SU-DHL-6 (cell line): Measurements from ENCODE around the gene MRPS24.
"Not testable (repeated sequence)": the region's sequence is repeated elsewhere in the genome, so short reads cannot be mapped to it uniquely, and the experiment has no call there.

Experiments used
- H2AFZ ChIP-seq: fragments of 200-600 bp; sonication (generic); 2 replicates; pipeline ENCODE4 v1.6.1; 2014; ENCODE audit warnings: low read depth, mild to moderate bottlenecking, moderate library complexity, mixed read lengths, antibody characterized with exemption, low read length; ENCODE audit not compliant: severe bottlenecking
- H3F3A ChIP-seq: fragments of 200-600 bp; shearing (Covaris generic); 2 replicates; pipeline ENCODE4 v1.6.0; 2016; ENCODE audit warnings: antibody characterized with exemption, mild to moderate bottlenecking; ENCODE audit not compliant: insufficient read depth
- H3K27ac ChIP-seq: fragments of 200-600 bp; sonication (generic); 2 replicates; pipeline ENCODE4 v1.5.1; 2016; ENCODE audit warnings: low read depth, mild to moderate bottlenecking, low read length, moderate library complexity, mixed read lengths
- H3K27me3 ChIP-seq: fragments of 200-600 bp; sonication (generic), shearing (Covaris generic); 2 replicates; pipeline ENCODE4 v1.6.0; 2014; ENCODE audit warnings: mild to moderate bottlenecking, low read length
- H3K36me3 ChIP-seq: fragments of 200-600 bp; sonication (generic); 2 replicates; pipeline ENCODE4 v1.6.1; 2014; ENCODE audit warnings: mild to moderate bottlenecking, low read length, mixed read lengths
- H3K4me2 ChIP-seq: fragments of 300-600, 200-600 bp; shearing (Covaris generic), sonication (generic); 2 replicates; pipeline ENCODE4 v1.6.0; 2014; ENCODE audit warnings: low read length, low read depth, mild to moderate bottlenecking; ENCODE audit not compliant: poor library complexity, severe bottlenecking
- H3K4me3 ChIP-seq: fragments of 200-600 bp; sonication (generic); 2 replicates; pipeline ENCODE4 v1.5.1; 2014; ENCODE audit warnings: antibody characterized with exemption, low read length, mild to moderate bottlenecking, mixed read lengths; ENCODE audit not compliant: insufficient read depth, poor library complexity, severe bottlenecking
- H3K79me2 ChIP-seq: fragments of 200-600 bp; sonication (generic); 2 replicates; pipeline ENCODE4 v1.6.1; 2014; ENCODE audit warnings: mild to moderate bottlenecking, low read length, moderate library complexity; ENCODE audit not compliant: insufficient read depth
- H3K9ac ChIP-seq: fragments of 200-600 bp; sonication (generic); 2 replicates; pipeline ENCODE4 v1.7.0; 2014; ENCODE audit warnings: mild to moderate bottlenecking, low read length
- H3K9me2 ChIP-seq: fragments of 200-600 bp; sonication (generic); replicated peaks from 2 replicates; pipeline ENCODE4 v1.6.1; 2014; ENCODE audit warnings: low read length; ENCODE audit not compliant: insufficient read depth
- H3K9me3 ChIP-seq: fragments of 200-600 bp; sonication (generic); 2 replicates; pipeline ENCODE4 v1.6.1; 2014; ENCODE audit warnings: low read length, mixed read lengths; ENCODE audit not compliant: insufficient read depth
- H4K20me1 ChIP-seq: fragments of 200-600 bp; sonication (generic); 2 replicates; pipeline ENCODE4 v1.6.1; 2014; ENCODE audit warnings: low read depth, mild to moderate bottlenecking, antibody characterized with exemption, low read length, moderate library complexity, mixed read lengths
- CTCF ChIP-seq: fragments of 200-600 bp; sonication (generic); IDR thresholded peaks from one replicate; pipeline ENCODE4 v1.5.1; 2017; ENCODE audit warnings: antibody characterized with exemption, mild to moderate bottlenecking, low read length, moderate library complexity; ENCODE audit not compliant: insufficient read depth, poor library complexity, severe bottlenecking
- EZH2phosphoT487 ChIP-seq: fragments of 200-600 bp; sonication (generic), shearing (Covaris generic); conservative IDR thresholded peaks from 2 replicates; pipeline ENCODE4 v1.6.1; 2018; ENCODE audit warnings: mild to moderate bottlenecking, antibody characterized with exemption, low read length, moderate library complexity, mixed read lengths

Gene MRPS24

GRCh38 chr7:43825391-43825808 lies 43.9 kb downstream of the MRPS24 start:
- Histone ChIP-seq H3K27me3 (no peaks in the 10 kb centered on the region), H3K4me3 (no peak overlapping the region), H3K27ac (no peak overlapping the region), H3K9me3 (no peaks in the 10 kb centered on the region), H3K4me2 (no peak overlapping the region), H3K9me2 (no peaks in the 10 kb centered on the region), H3K79me2 (no peaks in the 10 kb centered on the region), H3K9ac (no peak overlapping the region), H3F3A (no peaks in the 10 kb centered on the region), H2AFZ (no peak overlapping the region), H3K36me3 (no peaks in the 10 kb centered on the region), H4K20me1 (no peaks in the 10 kb centered on the region)
- TF ChIP-seq EZH2phosphoT487 = no peak

GRCh38 chr7:43824963-43825362 lies 44.4 kb downstream of the MRPS24 start:
- Histone ChIP-seq H4K20me1 (no peaks in the 10 kb centered on the region), H3K36me3 (no peaks in the 10 kb centered on the region), H3F3A (no peaks in the 10 kb centered on the region), H3K4me2 (no peak overlapping the region), H3K4me3 (no peak overlapping the region), H2AFZ (no peak overlapping the region), H3K9me2 (no peaks in the 10 kb centered on the region), H3K9me3 (no peaks in the 10 kb centered on the region), H3K27ac (no peak overlapping the region), H3K9ac (no peak overlapping the region), H3K79me2 (no peaks in the 10 kb centered on the region), H3K27me3 (no peaks in the 10 kb centered on the region)
- TF ChIP-seq CTCF (no peak), EZH2phosphoT487 (no peak)

- H3F3A ChIP-seq, H3K27me3 ChIP-seq, H3K79me2 ChIP-seq, H3K9me3 ChIP-seq, H3K9ac ChIP-seq, H3K4me3 ChIP-seq, H3K4me2 ChIP-seq, H4K20me1 ChIP-seq, H3K27ac ChIP-seq, H2AFZ ChIP-seq, H3K9me2 ChIP-seq, H3K36me3 ChIP-seq: not testable (repeated sequence)
These were observed 44.8 kb downstream of the MRPS24 start for GRCh38 chr7:43824513-43824912.

- TF ChIP-seq EZH2phosphoT487 (no peak), CTCF (no peak)
- Histone ChIP-seq H3K4me3 (no peak overlapping the region), H3K27ac (no peak overlapping the region), H3K27me3 (no peaks in the 10 kb centered on the region), H3K36me3 (no peaks in the 10 kb centered on the region), H3F3A (no peaks in the 10 kb centered on the region), H3K9ac (no peak overlapping the region), H2AFZ (no peak overlapping the region), H3K79me2 (no peaks in the 10 kb centered on the region), H3K9me2 (no peaks in the 10 kb centered on the region), H3K4me2 (no peak overlapping the region), H4K20me1 (no peaks in the 10 kb centered on the region), H3K9me3 (no peaks in the 10 kb centered on the region)
These were observed 45.4 kb downstream of the MRPS24 start for GRCh38 chr7:43823941-43824340.

- not testable (repeated sequence) for H3K27me3 ChIP-seq, H3F3A ChIP-seq, H3K4me3 ChIP-seq, H3K9me3 ChIP-seq, H3K27ac ChIP-seq, H3K79me2 ChIP-seq, H3K36me3 ChIP-seq, H3K4me2 ChIP-seq, H3K9me2 ChIP-seq, H4K20me1 ChIP-seq, H2AFZ ChIP-seq, H3K9ac ChIP-seq
These were observed 45.9 kb downstream of the MRPS24 start for GRCh38 chr7:43823425-43823824.
